ENCODE data around the gene SLC1A6.

- TF ChIP-seq, protein P1, sequence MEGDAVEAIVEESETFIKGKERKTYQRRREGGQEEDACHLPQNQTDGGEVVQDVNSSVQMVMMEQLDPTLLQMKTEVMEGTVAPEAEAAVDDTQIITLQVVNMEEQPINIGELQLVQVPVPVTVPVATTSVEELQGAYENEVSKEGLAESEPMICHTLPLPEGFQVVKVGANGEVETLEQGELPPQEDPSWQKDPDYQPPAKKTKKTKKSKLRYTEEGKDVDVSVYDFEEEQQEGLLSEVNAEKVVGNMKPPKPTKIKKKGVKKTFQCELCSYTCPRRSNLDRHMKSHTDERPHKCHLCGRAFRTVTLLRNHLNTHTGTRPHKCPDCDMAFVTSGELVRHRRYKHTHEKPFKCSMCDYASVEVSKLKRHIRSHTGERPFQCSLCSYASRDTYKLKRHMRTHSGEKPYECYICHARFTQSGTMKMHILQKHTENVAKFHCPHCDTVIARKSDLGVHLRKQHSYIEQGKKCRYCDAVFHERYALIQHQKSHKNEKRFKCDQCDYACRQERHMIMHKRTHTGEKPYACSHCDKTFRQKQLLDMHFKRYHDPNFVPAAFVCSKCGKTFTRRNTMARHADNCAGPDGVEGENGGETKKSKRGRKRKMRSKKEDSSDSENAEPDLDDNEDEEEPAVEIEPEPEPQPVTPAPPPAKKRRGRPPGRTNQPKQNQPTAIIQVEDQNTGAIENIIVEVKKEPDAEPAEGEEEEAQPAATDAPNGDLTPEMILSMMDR (IDR thresholded peaks at IDR 0.05; ENCODE audit: low read length): no peak
- TF ChIP-seq EZH2phosphoT487 (IDR thresholded peaks at IDR 0.05; ENCODE audit: low read length) (no peak), EZH2 (optimal IDR thresholded peaks at IDR 0.05; ENCODE audit: low read depth, low read length) (no peak)
Measured at GRCh38 chr19:15010501-15011300, 31.0 kb upstream of the SLC1A6 start.

All from MM.1S (cell line).